ENCODE results near the gene TNFRSF11A.

- TF ChIP-seq POLR2AphosphoS5 (IDR thresholded peaks at IDR 0.05; ENCODE audit: low read depth, low read length) (no peak), POLR2A (IDR thresholded peaks at IDR 0.05; ENCODE audit: low read depth, low read length) (no peak)
Observed at GRCh38 chr18:62340996-62341395, 15.9 kb downstream of the TNFRSF11A start.

Data from GM12892 (cell line).